ENCODE data around the gene IL3. TPM values are rescaled to one million over a fixed set of nuclear protein-coding genes. Genes with fewer than 3 reads are reported as not detected.

IL3 gene
- total and polyA plus RNA-seq, 2 donors (not counting 1 experiment from before 2014, with no cell fraction given) = not detected

DNA sequence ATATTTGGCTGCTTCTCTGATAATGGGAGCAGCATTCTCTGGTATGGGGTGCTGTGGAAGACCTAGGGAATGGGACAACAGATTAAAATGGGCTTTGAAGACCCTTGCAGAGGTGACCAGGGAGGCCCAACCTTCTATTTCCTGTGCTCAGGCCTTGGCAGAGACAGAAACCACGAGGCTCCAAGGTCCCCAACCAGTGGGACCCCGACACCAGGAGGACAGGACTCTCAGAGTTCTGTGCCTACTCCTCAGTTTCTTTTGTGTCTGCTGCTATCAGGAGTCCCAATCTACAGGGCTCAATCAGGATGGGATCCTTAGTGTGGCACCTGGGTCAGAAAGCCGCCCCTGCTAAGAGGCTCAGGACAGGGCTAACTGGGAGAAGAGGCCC is 42.5 kb downstream of the IL3 start:
- peak overlapping the region in 1 of 5 experiments; percentile 42 for H3K4me3 ChIP-seq (ENCODE audit: control extremely low read depth in 1 of 5, extremely low read depth in 1 of 5, insufficient read depth in 1 of 5, low read depth in 2 of 5, low read length in 4 of 5)
- H3K27ac ChIP-seq (ENCODE audit: low read length in 2 of 2) = peak overlapping the region; percentile 60 to 77
- H2AFZ ChIP-seq (ENCODE audit: insufficient read depth, low read depth, low read length, poor library complexity, severe bottlenecking) = peak overlapping the region; percentile 17
- no peak for DNase-seq
- no peaks in the 10 kb centered on the region for H3K9me3 ChIP-seq (ENCODE audit: control extremely low read depth in 1 of 3, control insufficient read depth in 2 of 3, insufficient read depth in 1 of 3, low read length in 2 of 3)
- no peaks in the 10 kb centered on the region for H3K27me3 ChIP-seq (replicated peaks in 1 of 4; ENCODE audit: control extremely low read depth in 1 of 4, control insufficient read depth in 3 of 4, insufficient read depth in 4 of 4, low read length in 3 of 4)
- intact Hi-C loops (cut with micrococcal nuclease) = loop anchor here (2.0 kb wide), 1 partner anchor 38 kb away; no protein-coding TSS in a partner anchor
- no peaks in the 10 kb centered on the region for H3K36me3 ChIP-seq (replicated peaks in 1 of 2; ENCODE audit: control extremely low read depth in 1 of 2, control insufficient read depth in 1 of 2, extremely low read depth in 1 of 2, insufficient read depth in 2 of 2, low read length in 1 of 2)
- TF ChIP-seq, protein P1, sequence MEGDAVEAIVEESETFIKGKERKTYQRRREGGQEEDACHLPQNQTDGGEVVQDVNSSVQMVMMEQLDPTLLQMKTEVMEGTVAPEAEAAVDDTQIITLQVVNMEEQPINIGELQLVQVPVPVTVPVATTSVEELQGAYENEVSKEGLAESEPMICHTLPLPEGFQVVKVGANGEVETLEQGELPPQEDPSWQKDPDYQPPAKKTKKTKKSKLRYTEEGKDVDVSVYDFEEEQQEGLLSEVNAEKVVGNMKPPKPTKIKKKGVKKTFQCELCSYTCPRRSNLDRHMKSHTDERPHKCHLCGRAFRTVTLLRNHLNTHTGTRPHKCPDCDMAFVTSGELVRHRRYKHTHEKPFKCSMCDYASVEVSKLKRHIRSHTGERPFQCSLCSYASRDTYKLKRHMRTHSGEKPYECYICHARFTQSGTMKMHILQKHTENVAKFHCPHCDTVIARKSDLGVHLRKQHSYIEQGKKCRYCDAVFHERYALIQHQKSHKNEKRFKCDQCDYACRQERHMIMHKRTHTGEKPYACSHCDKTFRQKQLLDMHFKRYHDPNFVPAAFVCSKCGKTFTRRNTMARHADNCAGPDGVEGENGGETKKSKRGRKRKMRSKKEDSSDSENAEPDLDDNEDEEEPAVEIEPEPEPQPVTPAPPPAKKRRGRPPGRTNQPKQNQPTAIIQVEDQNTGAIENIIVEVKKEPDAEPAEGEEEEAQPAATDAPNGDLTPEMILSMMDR (IDR thresholded peaks at IDR 0.05) = no peak
- TF ChIP-seq EZH2 (IDR thresholded peaks at IDR 0.05; ENCODE audit: borderline replicate concordance, insufficient read depth, low read depth, low read length, poor library complexity, severe bottlenecking) = no peak
- H3K27me3 Mint-ChIP-seq = no peaks in the 10 kb centered on the region
- no peak for ATAC-seq (ENCODE audit: low read depth)
- no peaks in the 10 kb centered on the region for H4K20me1 ChIP-seq (ENCODE audit: control insufficient read depth, insufficient read depth, low read length, poor library complexity, severe bottlenecking)
- ChIA-PET POLR2A (no interaction called here), CTCF (interaction anchor here (1.0 to 1.1 kb wide), 3 partner anchors 8 to 40 kb away, joined by 3 to 5 read pairs (median 3); no protein-coding TSS in a partner anchor)
- peaks cover 58 to 61% of the 10 kb centered on the region in 2 donors for H3K4me1 ChIP-seq (ENCODE audit: control insufficient read depth in 2 of 2, insufficient read depth in 2 of 2, low read length in 2 of 2)
- H3K79me2 ChIP-seq (ENCODE audit: control insufficient read depth, insufficient read depth, low read length) = no peaks in the 10 kb centered on the region
- peak overlapping the region; percentile 62 for H3K4me3 Mint-ChIP-seq
- H3K27ac Mint-ChIP-seq = no peak overlapping the region
- 62% methylated on average over 3 of the region's 3 CpGs for WGBS (ENCODE audit: insufficient coverage)
- no peaks in the 10 kb centered on the region for H3K9me3 Mint-ChIP-seq (ENCODE audit: insufficient read depth)
- H3K4me2 ChIP-seq (replicated peaks; ENCODE audit: low read depth, low read length, poor library complexity, severe bottlenecking) = peak overlapping the region; percentile 74
- peak overlapping the region; percentile 25 for H3K9ac ChIP-seq (ENCODE audit: low read length)
- peaks cover 81% of the 10 kb centered on the region for H3K4me1 Mint-ChIP-seq

DNA sequence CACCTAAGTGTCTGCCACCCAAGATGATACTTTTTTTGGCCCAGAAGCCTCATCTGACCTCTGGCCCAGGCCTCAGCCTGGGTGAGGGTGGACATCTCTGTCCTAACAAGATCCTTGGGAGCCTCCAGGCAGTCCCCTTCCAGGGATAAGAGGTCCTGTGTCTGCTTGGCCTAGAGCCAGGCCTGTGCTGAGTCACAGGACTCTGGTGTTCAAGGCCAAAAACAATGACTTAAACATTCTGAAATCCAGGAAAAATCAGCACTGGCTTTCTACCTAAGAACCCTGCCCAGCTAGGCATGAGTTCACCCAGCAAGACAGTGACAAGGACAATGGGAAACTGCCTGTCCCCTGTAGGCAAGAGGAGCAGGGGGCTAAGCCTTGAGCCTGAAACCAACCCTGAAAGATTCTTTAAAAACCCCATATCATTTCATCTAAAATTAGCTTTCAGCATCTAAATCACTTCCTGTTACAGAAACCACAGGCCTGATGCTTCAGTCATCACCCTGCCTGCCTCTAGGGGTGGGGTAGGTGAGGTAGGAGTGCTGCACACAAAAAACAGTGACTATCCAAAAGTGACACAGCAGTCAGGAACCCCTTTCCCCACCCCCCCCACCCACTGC is 43.0 kb downstream of the IL3 start:
- H3K4me3 Mint-ChIP-seq = peak overlapping the region; percentile 62
- H3K9ac ChIP-seq (ENCODE audit: low read length) = peak overlapping the region; percentile 25
- H3K36me3 ChIP-seq (replicated peaks in 1 of 2; ENCODE audit: control extremely low read depth in 1 of 2, control insufficient read depth in 1 of 2, extremely low read depth in 1 of 2, insufficient read depth in 2 of 2, low read length in 1 of 2) = no peaks in the 10 kb centered on the region
- no peaks in the 10 kb centered on the region for H4K20me1 ChIP-seq (ENCODE audit: control insufficient read depth, insufficient read depth, low read length, poor library complexity, severe bottlenecking)
- no peaks in the 10 kb centered on the region for H3K27me3 ChIP-seq (replicated peaks in 1 of 4; ENCODE audit: control extremely low read depth in 1 of 4, control insufficient read depth in 3 of 4, insufficient read depth in 4 of 4, low read length in 3 of 4)
- no peaks in the 10 kb centered on the region for H3K9me3 ChIP-seq (ENCODE audit: control extremely low read depth in 1 of 3, control insufficient read depth in 2 of 3, insufficient read depth in 1 of 3, low read length in 2 of 3)
- peak overlapping the region; percentile 79 for H3K27ac Mint-ChIP-seq
- ATAC-seq (ENCODE audit: low read depth) (peak; percentile 80), DNase-seq (peak; percentile 72)
- H3K79me2 ChIP-seq (ENCODE audit: control insufficient read depth, insufficient read depth, low read length) = no peaks in the 10 kb centered on the region
- intact Hi-C loops (cut with micrococcal nuclease) = loop anchor here (2.0 kb wide), 1 partner anchor 39 kb away; no protein-coding TSS in a partner anchor
- no peaks in the 10 kb centered on the region for H3K9me3 Mint-ChIP-seq (ENCODE audit: insufficient read depth)
- H3K4me1 Mint-ChIP-seq = peaks cover 80% of the 10 kb centered on the region
- POLR2A ChIA-PET = no interaction called here
- no peaks in the 10 kb centered on the region for H3K27me3 Mint-ChIP-seq
- H3K4me2 ChIP-seq (replicated peaks; ENCODE audit: low read depth, low read length, poor library complexity, severe bottlenecking) = peak overlapping the region; percentile 74
- TF ChIP-seq, protein P1 (IDR thresholded peaks at IDR 0.05) = peak; percentile 31
- no peak for TF ChIP-seq EZH2 (IDR thresholded peaks at IDR 0.05; ENCODE audit: borderline replicate concordance, insufficient read depth, low read depth, low read length, poor library complexity, severe bottlenecking)
- H3K4me1 ChIP-seq (ENCODE audit: control insufficient read depth in 2 of 2, insufficient read depth in 2 of 2, low read length in 2 of 2) = peaks cover 58 to 61% of the 10 kb centered on the region in 2 donors
- H2AFZ ChIP-seq (ENCODE audit: insufficient read depth, low read depth, low read length, poor library complexity, severe bottlenecking) = peak overlapping the region; percentile 17
- peak overlapping the region in 2 of 5 experiments; percentile 18 to 42 for H3K4me3 ChIP-seq (ENCODE audit: control extremely low read depth in 1 of 5, extremely low read depth in 1 of 5, insufficient read depth in 1 of 5, low read depth in 2 of 5, low read length in 4 of 5)
- CTCF ChIA-PET = interaction anchor here (1.1 kb wide), 1 partner anchor 40 kb away, joined by 5 read pairs; no protein-coding TSS in a partner anchor
- H3K27ac ChIP-seq (ENCODE audit: low read length in 2 of 2) = peak overlapping the region; percentile 60 to 77

Measured in B cell (primary cell).